CD4-positive, alpha-beta T cell (primary cell): ENCODE data around the gene CLPSL2. TPM values are rescaled to one million over a fixed set of nuclear protein-coding genes. Genes with fewer than 3 reads are reported as not detected.
"Not testable (repeated sequence)": the region's sequence is repeated elsewhere in the genome, so short reads cannot be mapped to it uniquely, and the experiment has no call there.

Experiments used
- ATAC-seq: fragments of 200-7000 bp; cut with Tn5 transposase; one replicate; pipeline ENCODE4 v1.10.0; 2022; ENCODE audit warnings: mild to moderate bottlenecking; ENCODE audit not compliant: poor library complexity
- CTCF ChIA-PET: fragments of 350-600 bp; sonication (Branson Sonifier 250); formaldehyde crosslinking; loops from one replicate; lab custom pipeline; 2021; ENCODE audit warnings: antibody characterized with exemption, inconsistent platforms; lab: Charles Lee
- POLR2A ChIA-PET: fragments of 350-600 bp; sonication (Branson Sonifier 250); formaldehyde crosslinking; loops from one replicate; lab custom pipeline; 2021; ENCODE audit warnings: antibody characterized with exemption, inconsistent platforms; lab: Charles Lee
- DNase-seq, 14 experiments: peaks; one replicate each; pipeline ENCODE4 v3.0.0-alpha.2; 2013 to 2020; ENCODE audit warnings: mixed read lengths in 2 of 14
- H3K27ac ChIP-seq, 2 donors: one replicate each; pipeline versions ENCODE4 v1.5.1 to v1.7.0; 2013; ENCODE audit warnings: low read length in 2 of 2, low read depth in 1 of 2, mild to moderate bottlenecking in 1 of 2
- H3K27me3 ChIP-seq, 2 experiments: 1 replicate in 1 of 2; 2 replicates in 1 of 2; pipeline versions ENCODE4 v1.6.1 to v1.7.0; 2013; ENCODE audit warnings: low read length in 2 of 2, control low read depth in 1 of 2, mild to moderate bottlenecking in 1 of 2, moderate library complexity in 1 of 2; ENCODE audit not compliant: insufficient read depth in 2 of 2, control insufficient read depth in 1 of 2
- H3K36me3 ChIP-seq: one replicate; pipeline ENCODE4 v1.6.1; 2013; ENCODE audit warnings: low read length, control low read depth; ENCODE audit not compliant: insufficient read depth
- H3K4me1 ChIP-seq: one replicate; pipeline ENCODE4 v1.6.1; 2013; ENCODE audit warnings: low read length, control low read depth; ENCODE audit not compliant: insufficient read depth
- H3K4me3 ChIP-seq: one replicate; pipeline ENCODE4 v1.5.1; 2013; ENCODE audit warnings: mild to moderate bottlenecking, low read length, moderate library complexity
- H3K9me3 ChIP-seq, 2 experiments: 1 replicate in 1 of 2; 2 replicates in 1 of 2; pipeline versions ENCODE4 v1.6.1 to v1.7.0; 2013; ENCODE audit warnings: low read length in 2 of 2, mild to moderate bottlenecking in 2 of 2, control low read depth in 1 of 2, moderate library complexity in 1 of 2; ENCODE audit not compliant: control insufficient read depth in 1 of 2, insufficient read depth in 1 of 2
- H3K27ac Mint-ChIP-seq: one replicate; pipeline ENCODE4 v1.8.0; 2020; ENCODE audit warnings: mixed read lengths
- H3K27me3 Mint-ChIP-seq: one replicate; pipeline ENCODE4 v1.8.0; 2021; ENCODE audit warnings: mixed read lengths
- H3K36me3 Mint-ChIP-seq: one replicate; pipeline ENCODE4 v1.8.0; 2021; ENCODE audit warnings: low read depth, mixed read lengths
- H3K4me1 Mint-ChIP-seq: one replicate; pipeline ENCODE4 v1.8.0; 2021; ENCODE audit warnings: low read depth, mixed read lengths
- H3K4me3 Mint-ChIP-seq: one replicate; pipeline ENCODE4 v1.8.0; 2020; ENCODE audit warnings: mild to moderate bottlenecking, mixed read lengths
- H3K9me3 Mint-ChIP-seq: one replicate; pipeline ENCODE4 v1.8.0; 2020; ENCODE audit warnings: mixed read lengths
- intact Hi-C, 2 experiments: fragments of 100-400 bp; cut with DNase I in 1 of 2; cut with micrococcal nuclease in 1 of 2; formaldehyde crosslinking; loops; one replicate each; pipeline versions ENCODE4 v1.15.1 to v1.9.0; 2023 to 2025; cut with DNase I, micrococcal nuclease
- total RNA-seq, 174 experiments: library from RNA in 2 of 174; stranded (reverse) in 2 of 174; gene quantifications; one replicate each; pipeline ENCODE4 v1.2.3 and lab custom pipeline; 2021 to 2026
- TF ChIP-seq, protein P1 (sequence below): fragments of 200-600 bp; IDR thresholded peaks from one replicate; pipeline ENCODE4 v1.8.0; 2022; ENCODE audit warnings: antibody characterized with exemption, mild to moderate bottlenecking

The CLPSL2 gene
- total RNA-seq, 2 experiments from 2014 or later: not detected

DNA sequence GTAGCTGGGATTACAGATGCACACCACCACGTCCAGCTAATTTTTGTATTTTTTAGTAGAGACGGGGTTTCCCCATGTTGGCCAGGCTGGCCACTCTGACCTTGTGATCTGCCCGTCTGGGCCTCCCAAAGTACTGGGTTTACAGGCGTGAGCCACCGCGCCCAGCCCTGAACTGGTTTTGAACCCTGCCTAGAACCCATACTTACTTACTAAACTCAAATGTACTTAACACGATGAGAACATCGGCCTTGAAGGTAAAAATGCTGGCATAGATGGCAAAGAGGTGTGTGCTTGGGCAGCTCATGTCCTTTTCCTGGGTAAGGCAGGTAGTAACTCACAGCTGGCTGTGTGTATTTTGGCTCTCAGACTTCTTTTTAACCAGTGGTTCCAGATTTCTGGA is 42.8 kb upstream of the CLPSL2 start:
- no peaks in the 10 kb centered on the region for H3K36me3 ChIP-seq
- H3K36me3 Mint-ChIP-seq: no peaks in the 10 kb centered on the region
- H3K9me3 Mint-ChIP-seq: no peaks in the 10 kb centered on the region
- intact Hi-C loops: loop anchor here in 1 of 2 experiments (5.0 kb wide), 1 partner anchor 131 kb away; no protein-coding TSS in a partner anchor
- ChIA-PET POLR2A (interaction anchor here (1.4 to 8.0 kb wide), 3 partner anchors 46 to 133 kb away, joined by 7 to 96 read pairs (median 69); partner anchors contain the start of gene FKBP5), CTCF (interaction anchor here (1.1 to 5.4 kb wide), 3 partner anchors 50 to 150 kb away, joined by 3 to 60 read pairs (median 19); no protein-coding TSS in a partner anchor)
- no peaks in the 10 kb centered on the region for H3K9me3 ChIP-seq
- no peak for ATAC-seq
- H3K4me3 ChIP-seq: no peak overlapping the region
- H3K27ac ChIP-seq: no peak overlapping the region
- no peak for DNase-seq
- TF ChIP-seq, protein P1, sequence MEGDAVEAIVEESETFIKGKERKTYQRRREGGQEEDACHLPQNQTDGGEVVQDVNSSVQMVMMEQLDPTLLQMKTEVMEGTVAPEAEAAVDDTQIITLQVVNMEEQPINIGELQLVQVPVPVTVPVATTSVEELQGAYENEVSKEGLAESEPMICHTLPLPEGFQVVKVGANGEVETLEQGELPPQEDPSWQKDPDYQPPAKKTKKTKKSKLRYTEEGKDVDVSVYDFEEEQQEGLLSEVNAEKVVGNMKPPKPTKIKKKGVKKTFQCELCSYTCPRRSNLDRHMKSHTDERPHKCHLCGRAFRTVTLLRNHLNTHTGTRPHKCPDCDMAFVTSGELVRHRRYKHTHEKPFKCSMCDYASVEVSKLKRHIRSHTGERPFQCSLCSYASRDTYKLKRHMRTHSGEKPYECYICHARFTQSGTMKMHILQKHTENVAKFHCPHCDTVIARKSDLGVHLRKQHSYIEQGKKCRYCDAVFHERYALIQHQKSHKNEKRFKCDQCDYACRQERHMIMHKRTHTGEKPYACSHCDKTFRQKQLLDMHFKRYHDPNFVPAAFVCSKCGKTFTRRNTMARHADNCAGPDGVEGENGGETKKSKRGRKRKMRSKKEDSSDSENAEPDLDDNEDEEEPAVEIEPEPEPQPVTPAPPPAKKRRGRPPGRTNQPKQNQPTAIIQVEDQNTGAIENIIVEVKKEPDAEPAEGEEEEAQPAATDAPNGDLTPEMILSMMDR: no peak
- H3K27ac Mint-ChIP-seq: peak overlapping the region; percentile 87
- peaks cover 86% of the 10 kb centered on the region for H3K4me1 Mint-ChIP-seq
- H3K27me3 Mint-ChIP-seq: no peaks in the 10 kb centered on the region
- peaks cover 92% of the 10 kb centered on the region for H3K4me1 ChIP-seq
- H3K27me3 ChIP-seq: no peaks in the 10 kb centered on the region
- peak overlapping the region; percentile 58 for H3K4me3 Mint-ChIP-seq

DNA sequence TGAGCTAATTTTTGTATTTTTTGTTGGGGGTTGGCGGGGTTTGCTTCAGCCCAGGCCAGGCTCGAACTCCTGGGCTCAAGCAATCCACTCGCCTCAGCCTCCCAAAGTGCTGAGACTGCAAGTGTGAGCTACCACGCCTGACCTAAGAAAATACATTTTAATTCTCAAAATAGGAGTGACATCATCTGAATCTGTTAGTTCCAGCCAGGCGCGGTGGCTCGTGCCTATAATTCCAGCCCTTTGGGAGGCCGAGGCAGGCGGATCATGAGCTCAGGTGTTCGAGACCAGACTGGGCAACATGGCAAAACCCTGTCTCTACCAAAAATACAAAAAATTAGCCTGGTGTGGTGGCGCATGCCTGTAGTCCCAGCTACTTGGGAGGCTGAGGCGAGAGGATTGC is 42.1 kb upstream of the CLPSL2 start:
- POLR2A ChIA-PET: interaction anchor here (1.4 to 8.0 kb wide), 3 partner anchors 46 to 133 kb away, joined by 7 to 96 read pairs (median 69); partner anchors contain the start of gene FKBP5

DNA sequence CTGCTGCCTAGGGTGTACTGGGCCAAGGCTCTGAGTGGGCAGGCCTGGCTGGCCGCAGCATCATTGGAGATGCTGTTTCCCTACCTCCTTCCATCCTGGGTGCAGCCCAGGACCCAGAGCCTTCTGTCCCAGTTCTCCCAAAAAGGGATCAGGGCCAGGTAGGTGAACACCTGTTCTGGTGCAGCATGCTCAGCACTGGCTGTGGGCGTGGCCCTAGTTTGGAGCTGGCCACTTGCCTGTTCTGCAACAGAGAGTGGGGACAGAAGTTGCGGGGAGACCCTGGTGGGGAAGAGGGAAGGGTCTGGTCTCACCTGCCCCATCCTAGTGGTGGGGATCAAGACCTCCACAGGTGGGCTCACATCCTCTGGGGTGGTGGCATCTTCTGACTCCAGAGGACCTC is 40.9 kb upstream of the CLPSL2 start:
- Histone ChIP-seq H3K36me3 (no peaks in the 10 kb centered on the region), H3K27me3 (no peaks in the 10 kb centered on the region), H3K9me3 (no peaks in the 10 kb centered on the region), H3K4me1 (peaks cover 73% of the 10 kb centered on the region), H3K27ac (no peak overlapping the region), H3K4me3 (no peak overlapping the region)
- ATAC-seq: no peak
- ChIA-PET POLR2A (interaction anchor here (1.0 to 3.4 kb wide), 7 partner anchors 8 to 151 kb away, joined by 3 to 23 read pairs (median 13); no protein-coding TSS in a partner anchor), CTCF (interaction anchor here (0.7 to 5.4 kb wide), 15 partner anchors 9 to 212 kb away, joined by 3 to 60 read pairs (median 10); no protein-coding TSS in a partner anchor)
- no peaks in the 10 kb centered on the region for H3K9me3 Mint-ChIP-seq
- TF ChIP-seq, protein P1: no peak
- DNase-seq: peak in 1 of 14 experiments; percentile 33
- H3K4me1 Mint-ChIP-seq: peaks cover 68% of the 10 kb centered on the region
- H3K27ac Mint-ChIP-seq: peak overlapping the region; percentile 86
- intact Hi-C loops: loop anchor here (5.0 kb wide), 3 partner anchors 263 to 393 kb away; partner anchors contain the start of genes FANCE (in 1 of the 2) and PPARD (in 1 of the 2)
- no peak overlapping the region for H3K4me3 Mint-ChIP-seq
- H3K27me3 Mint-ChIP-seq: no peaks in the 10 kb centered on the region
- H3K36me3 Mint-ChIP-seq: no peaks in the 10 kb centered on the region

More for the DNA sequence above, 42.1 kb upstream of the CLPSL2 start:
- not testable (repeated sequence) for H3K27ac ChIP-seq, DNase-seq, H3K4me3 Mint-ChIP-seq, H3K9me3 ChIP-seq, H3K27me3 Mint-ChIP-seq, H3K36me3 ChIP-seq, H3K36me3 Mint-ChIP-seq, H3K27me3 ChIP-seq, H3K9me3 Mint-ChIP-seq, H3K4me3 ChIP-seq, ATAC-seq
- Mint-ChIP-seq H3K4me1 (peaks cover 79% of the 10 kb centered on the region), H3K27ac (peak overlapping the region; percentile 87)
- CTCF ChIA-PET: interaction anchor here (1.1 to 5.4 kb wide), 2 partner anchors 50 to 151 kb away, joined by 3 to 60 read pairs; no protein-coding TSS in a partner anchor
- H3K4me1 ChIP-seq: peaks cover 85% of the 10 kb centered on the region
- intact Hi-C loops: loop anchor here in 1 of 2 experiments (5.0 kb wide), 1 partner anchor 132 kb away; no protein-coding TSS in a partner anchor
